GM21526 (cell line): ENCODE measurements around the gene PARP12.

Experiments used
- ATAC-seq: cut with Tn5 transposase; IDR thresholded peaks from one replicate; pipeline ENCODE4 v1.9.1; 2021; ENCODE audit warnings: moderate library complexity; ENCODE audit not compliant: unreplicated experiment, low FRiP score

PARP12 gene

GRCh38 chr7:140035400-140036223, 27.1 kb downstream of the PARP12 start:
- no peak for ATAC-seq

- ATAC-seq = no peak
Measured at GRCh38 chr7:140034421-140034820, 28.3 kb downstream of the PARP12 start.

- no peak for ATAC-seq
Measured at GRCh38 chr7:140033779-140034363, 28.9 kb downstream of the PARP12 start.

GRCh38 chr7:140033036-140033435, 29.7 kb downstream of the PARP12 start:
- ATAC-seq = no peak

GRCh38 chr7:140031364-140031763, 31.4 kb downstream of the PARP12 start:
- no peak for ATAC-seq

- ATAC-seq = no peak
Measured at GRCh38 chr7:140029072-140029471, 33.7 kb downstream of the PARP12 start.

GRCh38 chr7:140028311-140028710, 34.4 kb downstream of the PARP12 start:
- no peak for ATAC-seq

GRCh38 chr7:140027858-140028257, 34.9 kb downstream of the PARP12 start:
- ATAC-seq = no peak

GRCh38 chr7:140026935-140027334, 35.8 kb downstream of the PARP12 start:
- ATAC-seq = no peak

GRCh38 chr7:140025814-140026433, 36.8 kb downstream of the PARP12 start:
- ATAC-seq = no peak

GRCh38 chr7:140025241-140025640, 37.5 kb downstream of the PARP12 start:
- no peak for ATAC-seq

GRCh38 chr7:140024585-140024984, 38.2 kb downstream of the PARP12 start:
- no peak for ATAC-seq

- ATAC-seq = no peak
Measured at GRCh38 chr7:140023728-140024127, 39.0 kb downstream of the PARP12 start.

GRCh38 chr7:140022582-140023211, 40.1 kb downstream of the PARP12 start:
- no peak for ATAC-seq

- no peak for ATAC-seq
Measured at GRCh38 chr7:140021603-140022002, 41.1 kb downstream of the PARP12 start.

GRCh38 chr7:140019606-140020005, 43.1 kb downstream of the PARP12 start:
- ATAC-seq = no peak

- ATAC-seq = no peak
Measured at GRCh38 chr7:140019172-140019571, 43.6 kb downstream of the PARP12 start.

GRCh38 chr7:140018125-140019043, 44.4 kb downstream of the PARP12 start:
- no peak for ATAC-seq

GRCh38 chr7:140017543-140017942, 45.2 kb downstream of the PARP12 start:
- ATAC-seq = no peak

- no peak for ATAC-seq
Measured at GRCh38 chr7:140017034-140017433, 45.7 kb downstream of the PARP12 start.
